ENCODE results near the gene HDHD5.

The HDHD5 gene

DNA sequence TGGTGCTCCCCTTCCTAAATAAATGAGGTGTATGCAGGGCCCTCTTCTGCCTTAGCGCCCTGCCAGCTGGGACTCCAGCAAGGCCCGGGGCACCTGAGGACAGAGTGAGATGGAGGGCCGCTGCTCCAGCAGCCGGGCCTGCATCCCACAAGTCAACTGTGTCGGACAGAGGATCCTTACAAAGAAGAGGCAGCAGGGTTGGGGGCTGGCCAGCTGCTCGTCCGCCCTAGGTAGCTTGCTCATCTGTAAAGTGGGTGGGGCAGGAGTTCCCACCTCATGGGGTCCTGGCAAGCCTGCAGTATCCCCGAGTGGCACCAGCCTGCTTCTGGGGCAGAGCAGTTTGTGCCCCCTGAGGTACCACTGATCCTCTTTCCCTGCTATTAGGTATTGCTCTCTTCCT lies 45.5 kb downstream of the HDHD5 start:
- DNase-seq (ENCODE audit: low read depth) = peak; percentile 9

DNA sequence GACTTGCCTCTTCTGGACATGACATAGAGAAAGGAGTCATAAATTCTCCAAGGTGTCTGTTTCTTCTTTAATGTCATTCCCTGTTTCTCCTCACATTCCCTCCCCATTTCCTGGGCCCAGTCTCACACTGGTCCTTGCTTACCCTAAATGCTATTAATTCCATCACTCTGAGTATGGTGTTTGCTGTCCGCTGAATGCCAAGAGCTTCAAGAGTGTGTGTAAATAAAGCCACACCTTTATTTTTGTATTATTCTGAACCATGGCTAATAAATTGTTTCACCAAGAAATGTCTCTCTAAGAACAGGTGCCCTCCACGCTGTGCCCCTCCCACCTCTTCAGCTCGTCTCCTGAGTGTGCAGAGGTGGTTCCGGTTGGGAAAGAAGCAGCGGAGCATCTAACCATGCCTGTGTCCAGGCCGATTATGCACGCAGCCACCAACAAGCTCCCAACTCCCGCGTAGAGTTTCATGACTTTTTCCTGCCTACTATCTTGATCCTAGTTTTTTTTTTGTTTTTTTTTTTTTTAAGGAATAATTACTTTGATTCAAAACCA lies 46.5 kb downstream of the HDHD5 start:
- peak; percentile 4 for DNase-seq (ENCODE audit: low read depth)
- H3K4me3 ChIP-seq (ENCODE audit: low read depth, low read length) = no peak overlapping the region
- TF ChIP-seq MYC (IDR thresholded peaks at IDR 0.05; ENCODE audit: low read depth, low read length) (no peak), POLR2A (IDR thresholded peaks at IDR 0.05; ENCODE audit: extremely low read depth, insufficient read length) (no peak)
- TF ChIP-seq, protein P1, sequence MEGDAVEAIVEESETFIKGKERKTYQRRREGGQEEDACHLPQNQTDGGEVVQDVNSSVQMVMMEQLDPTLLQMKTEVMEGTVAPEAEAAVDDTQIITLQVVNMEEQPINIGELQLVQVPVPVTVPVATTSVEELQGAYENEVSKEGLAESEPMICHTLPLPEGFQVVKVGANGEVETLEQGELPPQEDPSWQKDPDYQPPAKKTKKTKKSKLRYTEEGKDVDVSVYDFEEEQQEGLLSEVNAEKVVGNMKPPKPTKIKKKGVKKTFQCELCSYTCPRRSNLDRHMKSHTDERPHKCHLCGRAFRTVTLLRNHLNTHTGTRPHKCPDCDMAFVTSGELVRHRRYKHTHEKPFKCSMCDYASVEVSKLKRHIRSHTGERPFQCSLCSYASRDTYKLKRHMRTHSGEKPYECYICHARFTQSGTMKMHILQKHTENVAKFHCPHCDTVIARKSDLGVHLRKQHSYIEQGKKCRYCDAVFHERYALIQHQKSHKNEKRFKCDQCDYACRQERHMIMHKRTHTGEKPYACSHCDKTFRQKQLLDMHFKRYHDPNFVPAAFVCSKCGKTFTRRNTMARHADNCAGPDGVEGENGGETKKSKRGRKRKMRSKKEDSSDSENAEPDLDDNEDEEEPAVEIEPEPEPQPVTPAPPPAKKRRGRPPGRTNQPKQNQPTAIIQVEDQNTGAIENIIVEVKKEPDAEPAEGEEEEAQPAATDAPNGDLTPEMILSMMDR (IDR thresholded peaks at IDR 0.05; ENCODE audit: low read depth, low read length) = no peak
- TF ChIP-seq, protein P2, sequence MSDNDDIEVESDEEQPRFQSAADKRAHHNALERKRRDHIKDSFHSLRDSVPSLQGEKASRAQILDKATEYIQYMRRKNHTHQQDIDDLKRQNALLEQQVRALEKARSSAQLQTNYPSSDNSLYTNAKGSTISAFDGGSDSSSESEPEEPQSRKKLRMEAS (IDR thresholded peaks at IDR 0.05; ENCODE audit: low read depth, low read length) = no peak

More for the DNA sequence above, 45.5 kb downstream of the HDHD5 start:
- no peak overlapping the region for H3K4me3 ChIP-seq (ENCODE audit: low read depth, low read length)
- TF ChIP-seq POLR2A (IDR thresholded peaks at IDR 0.05; ENCODE audit: extremely low read depth, insufficient read length) (no peak), MYC (IDR thresholded peaks at IDR 0.05; ENCODE audit: low read depth, low read length) (no peak)
- TF ChIP-seq, protein P2 (IDR thresholded peaks at IDR 0.05; ENCODE audit: low read depth, low read length) = no peak
- TF ChIP-seq, protein P1 (IDR thresholded peaks at IDR 0.05; ENCODE audit: low read depth, low read length) = no peak

DNA sequence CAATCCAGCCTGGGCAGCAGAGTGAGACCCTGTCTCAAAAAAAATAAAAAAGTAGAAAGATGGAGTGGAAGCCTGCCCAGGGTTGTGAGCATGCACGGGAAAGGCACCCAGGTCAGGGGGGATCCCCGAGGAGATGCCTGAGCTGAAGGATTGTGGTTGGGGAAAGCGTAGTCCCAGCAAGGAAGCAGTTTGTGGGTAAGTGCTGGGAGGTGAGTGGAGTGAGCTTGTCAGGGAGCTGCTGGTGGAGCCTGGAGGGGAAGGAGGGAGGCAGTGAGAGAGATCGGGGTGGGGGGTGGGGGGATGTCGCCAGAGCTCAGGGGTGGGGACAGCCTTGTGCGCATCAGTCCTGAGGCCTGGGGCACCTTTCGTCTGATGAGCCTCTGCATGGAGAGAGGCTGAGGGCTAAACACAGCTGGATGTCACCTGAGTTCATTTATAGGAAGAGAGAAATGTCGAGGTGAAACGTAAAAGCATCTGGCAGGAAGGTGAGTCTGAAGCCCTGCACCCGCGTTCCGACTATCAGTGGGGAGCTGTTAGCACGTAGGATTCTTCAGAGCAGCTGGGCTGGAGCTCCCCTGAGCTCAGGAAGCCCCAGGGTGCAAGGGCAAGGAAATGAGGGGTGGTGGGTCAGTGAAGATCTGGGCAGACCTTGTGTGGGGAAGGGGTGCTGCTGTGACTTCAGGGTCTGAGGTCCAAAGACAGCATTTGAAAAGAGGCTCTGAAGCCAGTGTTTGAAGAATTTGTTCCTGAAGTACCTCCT lies 48.1 kb downstream of the HDHD5 start:
- no peak for TF ChIP-seq MYC (IDR thresholded peaks at IDR 0.05; ENCODE audit: low read depth, low read length)
- TF ChIP-seq POLR2A (IDR thresholded peaks at IDR 0.05; ENCODE audit: extremely low read depth, insufficient read length) = peak; percentile 15
- peak; percentile 33 for DNase-seq (ENCODE audit: low read depth)
- H3K4me3 ChIP-seq (ENCODE audit: low read depth, low read length) = no peak overlapping the region

DNA sequence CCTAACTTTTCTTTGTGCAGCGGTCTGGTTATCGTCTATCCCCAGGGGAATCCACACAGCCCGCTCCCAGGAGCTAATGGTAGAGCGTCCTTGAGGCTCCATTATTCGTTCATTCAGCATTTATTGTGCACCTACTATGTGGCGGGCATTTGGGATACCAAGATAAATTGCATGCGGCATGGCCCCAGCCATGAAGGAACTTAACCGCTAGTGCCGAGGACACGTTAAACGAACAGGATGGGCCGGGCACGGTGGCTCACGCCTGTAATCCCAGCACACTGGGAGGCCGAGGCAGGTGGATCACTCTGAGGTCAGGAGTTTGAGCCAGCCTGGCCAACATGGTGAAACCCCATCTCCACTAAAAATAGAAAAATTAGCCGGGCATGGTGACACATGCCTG lies 49.1 kb downstream of the HDHD5 start:
- DNase-seq (ENCODE audit: low read depth) = peak; percentile 8
- TF ChIP-seq, protein P2 (IDR thresholded peaks at IDR 0.05; ENCODE audit: low read depth, low read length) = no peak
- TF ChIP-seq MYC (IDR thresholded peaks at IDR 0.05; ENCODE audit: low read depth, low read length) = no peak
- TF ChIP-seq, protein P1 (IDR thresholded peaks at IDR 0.05; ENCODE audit: low read depth, low read length) = no peak
- no peak overlapping the region for H3K4me3 ChIP-seq (ENCODE audit: low read depth, low read length)

DNA sequence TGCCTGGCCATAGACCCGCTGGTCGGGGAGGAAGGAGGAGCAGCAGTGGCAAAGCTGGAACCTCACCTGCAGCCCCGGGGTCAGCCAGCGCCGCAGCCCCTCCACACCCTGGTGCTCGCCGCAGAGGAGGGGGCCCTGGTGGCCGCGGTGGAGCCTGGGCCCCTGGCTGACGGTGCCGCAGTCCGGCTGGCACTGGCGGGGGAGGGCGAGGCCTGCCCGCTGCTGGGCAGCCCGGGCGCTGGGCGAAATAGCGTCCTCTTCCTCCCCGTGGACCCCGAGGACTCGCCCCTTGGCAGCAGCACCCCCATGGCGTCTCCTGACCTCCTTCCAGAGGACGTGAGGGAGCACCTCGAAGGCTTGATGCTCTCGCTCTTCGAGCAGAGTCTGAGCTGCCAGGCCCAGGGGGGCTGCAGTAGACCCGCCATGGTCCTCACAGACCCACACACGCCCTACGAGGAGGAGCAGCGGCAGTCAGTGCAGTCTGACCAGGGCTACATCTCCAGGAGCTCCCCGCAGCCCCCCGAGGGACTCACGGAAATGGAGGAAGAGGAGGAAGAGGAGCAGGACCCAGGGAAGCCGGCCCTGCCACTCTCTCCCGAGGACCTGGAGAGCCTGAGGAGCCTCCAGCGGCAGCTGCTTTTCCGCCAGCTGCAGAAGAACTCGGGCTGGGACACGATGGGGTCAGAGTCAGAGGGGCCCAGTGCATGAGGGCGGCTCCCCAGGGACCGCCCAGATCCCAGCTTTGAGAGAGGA lies 49.8 kb downstream of the HDHD5 start:
- DNase-seq (ENCODE audit: low read depth) = peak; percentile 13
- TF ChIP-seq, protein P1 (IDR thresholded peaks at IDR 0.05; ENCODE audit: low read depth, low read length) = no peak
- TF ChIP-seq, protein P2 (IDR thresholded peaks at IDR 0.05; ENCODE audit: low read depth, low read length) = no peak
- TF ChIP-seq POLR2A (IDR thresholded peaks at IDR 0.05; ENCODE audit: extremely low read depth, insufficient read length) = no peak
- no peak for TF ChIP-seq MYC (IDR thresholded peaks at IDR 0.05; ENCODE audit: low read depth, low read length)

More for the DNA sequence above, 49.8 kb downstream of the HDHD5 start:
- no peak overlapping the region for H3K4me3 ChIP-seq (ENCODE audit: low read depth, low read length)
